ENCODE data around the gene JARID2.
"Not testable (repeated sequence)": the region's sequence is repeated elsewhere in the genome, so short reads cannot be mapped to it uniquely, and the experiment has no call there.

JARID2 gene

DNA sequence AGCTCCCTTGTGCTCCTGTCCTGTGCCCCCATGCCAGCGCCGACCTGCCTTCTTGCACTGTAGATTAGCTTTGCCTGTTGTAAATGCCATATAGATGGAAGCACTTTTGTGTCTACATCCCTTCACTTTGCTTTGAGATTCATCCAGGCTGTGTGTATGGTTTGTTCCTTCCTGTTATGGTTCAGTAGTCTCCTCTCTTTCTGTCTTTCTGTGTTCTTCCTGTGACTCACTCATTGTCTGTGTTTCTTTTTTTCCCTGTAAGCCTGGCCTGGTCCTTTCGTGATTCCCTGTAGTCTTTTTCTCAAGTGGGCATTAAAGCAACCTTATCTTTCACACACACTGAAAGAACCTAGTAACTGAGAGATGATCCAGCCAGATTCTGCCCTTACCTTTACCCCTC lies 66.6 kb downstream of the JARID2 start:
- DNase-seq (ENCODE audit: low read depth), result no peak

DNA sequence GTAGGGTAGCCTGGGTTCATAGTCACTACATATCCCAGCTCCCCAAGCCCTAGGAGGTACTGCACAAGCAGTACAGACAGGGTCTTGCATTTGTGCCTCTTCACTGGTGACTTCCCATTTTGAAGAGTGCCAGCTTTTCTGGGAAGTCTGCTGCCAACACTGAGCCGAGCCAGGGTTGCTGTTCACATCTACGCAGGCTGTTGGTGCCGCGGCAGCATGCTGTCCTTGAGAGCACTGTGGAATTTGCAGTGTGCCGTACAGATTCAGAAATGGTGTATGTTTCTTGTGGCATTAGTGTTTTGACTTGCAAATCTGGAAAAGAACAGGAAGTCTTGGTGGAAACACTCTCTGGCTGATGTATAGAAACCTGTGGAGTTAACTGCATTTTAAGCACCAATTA lies 67.5 kb downstream of the JARID2 start:
- DNase-seq (ENCODE audit: low read depth), result no peak

DNA sequence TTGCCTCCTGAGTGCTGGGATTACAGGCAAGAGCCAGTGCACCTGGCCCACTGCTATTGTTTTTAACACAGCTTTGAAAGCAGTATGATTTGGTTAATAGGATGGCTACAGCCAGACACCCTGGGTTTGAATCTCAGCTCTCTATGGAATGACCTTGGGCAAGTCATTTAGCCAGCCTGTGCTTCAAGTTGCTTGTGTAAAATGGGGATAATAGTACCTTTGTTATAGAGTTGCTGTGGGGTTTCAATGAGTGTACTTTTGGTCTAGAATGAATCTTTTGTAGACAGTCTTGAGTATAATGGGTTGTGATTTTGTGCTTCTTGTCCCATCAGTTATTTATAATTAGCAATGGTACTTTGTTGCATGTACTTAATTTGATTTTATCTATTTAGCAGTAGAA lies 70.9 kb downstream of the JARID2 start:
- no peak for DNase-seq (ENCODE audit: low read depth)

GRCh38 chr6:15317251-15317650 lies 71.4 kb downstream of the JARID2 start:
- DNase-seq (ENCODE audit: low read depth), result no peak

- DNase-seq (ENCODE audit: low read depth), result no peak
Observed at GRCh38 chr6:15317934-15318902, 72.3 kb downstream of the JARID2 start.

DNA sequence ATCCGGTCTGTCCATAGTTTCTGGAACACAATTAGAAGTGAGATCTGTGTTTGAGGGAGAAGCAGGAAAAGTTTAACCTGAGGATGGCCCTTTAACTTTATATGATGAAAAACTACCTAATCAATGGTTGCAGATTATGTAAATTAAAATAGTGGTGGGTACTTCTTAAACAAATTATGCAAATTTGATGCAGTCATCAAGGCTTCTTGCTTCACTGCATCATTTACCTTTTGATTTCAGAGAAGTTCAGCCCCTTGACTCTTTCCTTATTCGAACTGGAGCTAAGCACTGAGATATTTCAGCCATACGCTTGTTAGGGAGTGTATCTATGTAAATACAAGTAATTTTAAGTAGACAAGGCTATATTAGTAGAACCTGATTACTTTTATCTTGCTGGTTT lies 73.8 kb downstream of the JARID2 start:
- DNase-seq (ENCODE audit: low read depth), result no peak

- no peak for DNase-seq (ENCODE audit: low read depth)
Observed at GRCh38 chr6:15320693-15321092, 74.8 kb downstream of the JARID2 start.

- DNase-seq (ENCODE audit: low read depth), result no peak
Observed at GRCh38 chr6:15322184-15322583, 76.3 kb downstream of the JARID2 start.

DNA sequence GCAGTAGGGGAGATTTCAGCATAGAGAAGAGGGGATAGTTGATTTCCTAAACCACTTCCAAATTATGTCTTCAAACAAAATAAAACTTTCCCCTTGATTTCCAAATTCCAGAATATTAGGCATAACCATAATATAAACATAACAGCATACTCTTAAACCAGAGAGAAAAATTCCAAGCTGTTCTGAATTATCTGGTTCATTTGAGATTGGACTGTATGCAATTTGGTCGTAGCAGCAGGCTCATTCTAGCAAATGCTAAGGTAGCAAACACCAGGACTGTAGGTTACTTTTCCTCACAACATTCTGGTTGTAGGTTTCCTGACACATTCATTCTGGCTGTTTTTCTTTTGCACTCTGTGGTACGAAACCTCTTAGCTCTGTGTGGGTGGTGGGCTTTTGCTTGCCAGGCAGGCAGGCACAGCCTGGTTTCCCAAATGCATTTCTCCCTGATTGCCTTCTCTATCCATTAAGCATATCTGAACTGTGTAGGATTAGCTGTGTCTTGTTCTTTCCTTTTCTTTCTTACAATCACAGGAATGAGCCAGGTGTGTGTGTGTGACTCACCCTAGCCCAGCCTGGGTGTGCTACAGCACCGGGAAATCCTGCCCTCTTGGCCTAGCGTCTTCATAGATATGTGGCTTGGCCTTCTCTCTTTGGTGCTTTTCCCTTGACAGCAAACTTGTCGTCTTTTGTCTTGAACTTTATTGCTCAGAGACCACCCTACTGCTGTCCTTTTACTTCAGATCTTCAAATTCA lies 77.1 kb downstream of the JARID2 start:
- no peak for DNase-seq (ENCODE audit: low read depth)

DNA sequence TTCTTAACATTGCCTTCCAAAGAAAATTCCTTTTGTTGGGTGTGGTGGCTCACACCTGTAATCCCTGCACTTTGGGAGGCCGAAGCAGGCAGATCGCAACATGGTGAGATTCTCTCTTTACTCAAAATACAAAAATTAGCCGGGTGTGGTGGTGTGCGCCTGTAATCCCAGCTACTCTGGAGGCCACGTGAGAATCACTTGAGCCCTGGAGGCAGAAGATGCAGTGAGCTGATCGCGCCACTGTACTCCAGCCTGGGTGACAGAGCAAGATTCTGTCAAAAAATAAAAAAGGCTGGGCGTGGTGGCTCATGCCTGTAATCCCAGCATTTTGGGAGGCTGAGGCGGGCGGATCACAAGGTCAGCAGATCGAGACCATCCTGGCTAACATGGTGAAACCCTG lies 77.7 kb downstream of the JARID2 start:
- DNase-seq (ENCODE audit: low read depth), result not testable (repeated sequence)

DNA sequence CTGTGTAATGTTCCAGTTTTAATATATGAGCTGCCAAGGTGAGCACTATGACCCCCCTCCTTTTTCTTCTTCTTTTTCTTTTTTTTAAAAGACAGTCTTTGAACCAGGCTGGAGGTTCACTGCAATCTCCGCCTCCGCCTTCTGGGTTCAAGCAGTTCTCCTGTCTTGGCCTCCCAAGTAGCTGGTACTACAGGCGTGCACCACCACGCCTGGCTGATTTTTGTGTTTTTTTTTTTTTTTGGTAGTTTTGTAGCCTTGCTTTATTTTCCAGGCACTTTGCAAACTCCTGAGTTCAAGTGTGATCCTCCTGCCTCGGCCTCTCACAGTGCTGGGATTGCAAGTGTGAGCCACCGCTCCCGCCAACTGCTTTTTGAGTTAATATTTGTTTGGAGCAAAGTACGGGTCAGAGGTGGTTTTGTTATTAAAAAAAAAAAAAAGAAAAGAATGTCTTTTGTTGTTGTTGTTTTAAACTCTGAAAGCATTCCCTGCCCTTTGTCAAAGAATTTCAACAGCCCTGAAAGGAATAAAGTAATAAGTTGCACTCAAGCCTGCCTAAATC lies 78.6 kb downstream of the JARID2 start:
- DNase-seq (ENCODE audit: low read depth), result no peak

- no peak for DNase-seq (ENCODE audit: low read depth)
Observed at GRCh38 chr6:15325540-15325955, 79.7 kb downstream of the JARID2 start.

DNA sequence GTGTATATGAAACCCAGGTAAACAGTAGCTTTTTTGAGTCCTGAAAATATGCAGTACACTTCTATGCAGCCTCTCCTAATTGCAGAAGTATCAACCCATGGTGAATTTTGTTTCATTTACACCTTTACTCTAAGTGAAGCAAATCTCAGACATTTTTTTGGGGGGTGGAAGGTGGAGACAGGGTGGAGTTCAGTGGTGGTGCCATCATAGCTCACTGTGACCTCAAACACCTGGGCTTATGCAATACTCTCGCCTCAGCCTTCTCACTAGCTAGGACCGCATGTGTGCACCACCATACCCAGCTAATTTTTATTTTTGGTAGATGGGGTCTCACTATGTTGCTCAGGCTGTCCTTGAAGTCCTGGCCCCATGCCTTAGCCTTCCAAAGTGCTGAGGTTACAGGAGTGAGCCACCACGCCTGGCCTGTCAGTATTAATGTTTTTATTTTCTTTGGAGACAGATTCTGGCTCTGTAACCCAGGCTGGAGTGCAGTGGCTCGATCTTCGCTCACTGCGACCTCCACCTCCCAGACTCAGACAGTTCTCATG lies 80.3 kb downstream of the JARID2 start:
- DNase-seq (ENCODE audit: low read depth), result no peak

- DNase-seq (ENCODE audit: low read depth), result no peak
Observed at GRCh38 chr6:15327271-15327670, 81.4 kb downstream of the JARID2 start.

DNA sequence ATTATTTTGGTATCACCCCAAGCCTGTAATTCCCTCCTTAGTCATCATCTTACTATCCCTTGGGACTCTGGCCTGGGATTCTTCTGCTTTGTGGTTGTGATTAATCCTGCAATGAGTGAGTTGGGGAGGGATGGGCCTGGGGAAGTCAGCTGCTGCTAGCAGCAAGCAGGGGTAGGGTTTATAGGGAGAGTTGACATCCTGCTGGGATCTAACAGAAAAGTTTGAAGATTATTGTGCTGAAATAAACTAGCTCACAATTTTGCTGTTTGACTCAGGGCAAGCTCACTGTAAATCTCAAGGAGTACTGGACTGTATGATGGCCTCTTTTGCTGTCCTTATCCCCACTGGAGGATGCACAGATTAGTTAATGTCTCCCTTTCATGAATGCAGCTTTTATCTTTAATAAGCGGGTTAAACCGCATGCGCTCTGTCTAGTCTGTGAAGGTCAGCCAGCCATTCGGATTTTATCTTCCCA lies 83.4 kb downstream of the JARID2 start:
- DNase-seq (ENCODE audit: low read depth), result no peak

DNA sequence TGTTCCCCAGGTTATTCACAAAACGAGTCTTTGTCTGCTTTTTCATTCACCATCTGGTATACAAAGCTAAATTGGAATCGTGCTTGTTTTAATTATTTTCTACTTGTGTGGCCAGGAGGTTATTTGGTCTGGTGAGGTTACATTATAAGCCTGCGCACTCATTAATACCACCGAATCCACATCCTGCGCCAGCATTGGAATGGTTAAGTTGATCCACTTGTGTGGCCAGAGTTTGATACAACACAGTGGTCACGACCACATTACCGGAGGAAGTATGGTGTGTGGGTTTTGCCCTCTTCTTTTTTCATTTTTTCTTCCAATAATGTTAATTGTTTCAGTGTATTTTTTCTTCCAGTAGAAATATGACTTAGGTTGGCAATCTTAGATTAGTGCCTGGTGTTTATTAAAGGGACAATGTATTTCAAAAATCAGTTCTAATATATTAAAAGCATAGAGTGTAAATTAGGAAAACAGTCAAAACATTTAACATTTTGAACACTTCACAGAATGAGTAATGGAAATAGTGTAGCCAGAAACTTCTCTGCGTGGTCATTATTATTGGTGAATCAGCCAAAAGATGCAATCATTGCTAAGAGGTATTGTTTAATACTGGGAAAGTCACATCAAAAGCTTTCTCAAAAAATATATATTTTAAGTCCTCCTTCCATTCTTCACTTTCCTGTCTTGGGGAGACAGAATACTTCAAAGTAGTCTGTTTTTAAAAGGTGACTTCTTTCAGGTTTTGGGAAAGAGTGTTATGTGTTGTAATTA lies 84.5 kb downstream of the JARID2 start:
- no peak for DNase-seq (ENCODE audit: low read depth)

DNA sequence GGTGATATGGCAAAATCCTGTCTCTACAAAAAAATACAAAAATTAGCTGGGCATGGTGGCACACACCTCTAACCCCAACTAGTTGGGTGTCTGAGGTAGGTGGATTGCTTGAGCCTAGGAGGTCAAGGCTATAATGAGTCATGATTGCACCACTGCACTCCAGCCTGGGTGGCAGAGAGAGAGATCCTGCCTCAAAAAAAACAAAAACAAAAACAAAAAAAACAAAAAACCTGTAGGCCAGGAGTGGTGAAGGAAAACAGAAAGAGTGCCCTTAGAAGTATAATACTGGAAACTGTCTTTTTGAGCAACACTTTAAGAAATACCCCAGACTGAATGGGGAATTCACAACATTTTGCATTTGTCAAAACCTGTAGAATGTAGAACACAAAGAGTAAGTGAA lies 85.3 kb downstream of the JARID2 start:
- no peak for DNase-seq (ENCODE audit: low read depth)

GRCh38 chr6:15331629-15332251 lies 85.9 kb downstream of the JARID2 start:
- DNase-seq (ENCODE audit: low read depth), result no peak

- DNase-seq (ENCODE audit: low read depth), result no peak
Observed at GRCh38 chr6:15332446-15332845, 86.6 kb downstream of the JARID2 start.

DNA sequence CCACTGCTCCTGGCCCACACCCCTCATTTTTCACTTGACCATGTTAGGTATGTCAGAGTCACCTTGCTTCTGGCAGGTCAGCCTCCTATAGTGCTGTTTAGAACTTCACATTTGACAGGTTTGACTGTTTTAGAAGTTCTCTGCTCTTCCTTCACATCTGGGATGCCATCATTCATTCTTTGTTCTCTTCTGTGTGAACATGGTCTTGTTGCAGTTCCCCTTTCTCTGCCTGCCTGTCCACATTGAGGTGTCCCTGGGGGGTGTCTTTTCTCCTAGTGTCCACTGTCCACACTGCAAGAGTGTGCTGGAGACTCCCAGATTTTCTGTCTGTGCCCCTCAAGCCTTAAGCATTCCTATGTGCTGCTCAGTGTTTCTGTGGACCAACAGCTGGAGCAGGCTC lies 89.5 kb downstream of the JARID2 start:
- no peak for DNase-seq (ENCODE audit: low read depth)

DNA sequence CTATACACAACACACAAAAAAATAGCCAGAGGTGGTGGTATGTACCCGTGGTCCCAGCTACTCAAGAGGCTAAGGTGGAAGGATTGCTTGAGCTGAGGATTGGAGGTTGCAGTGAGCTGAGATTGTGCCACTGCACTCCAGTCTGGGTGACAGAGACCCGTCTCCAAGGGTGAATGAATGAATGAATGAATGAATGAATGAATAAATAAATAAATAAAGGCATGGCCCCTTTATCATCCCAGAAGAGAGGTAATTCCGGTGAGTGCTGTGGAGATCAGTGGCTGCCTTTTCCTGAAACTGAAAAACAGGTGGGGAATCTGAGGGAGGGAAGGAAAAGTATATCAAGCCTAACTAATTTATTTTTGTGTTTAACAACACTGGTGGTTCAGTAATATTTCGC lies 90.0 kb downstream of the JARID2 start:
- DNase-seq (ENCODE audit: low read depth), result no peak

Measured in activated T-helper 1 cell treated with Interleukin-2 at 50 U/mL for 16 hours (primary cell).